Smooth muscle cell (in vitro differentiated cells): Measurements from ENCODE around the gene COL5A1. TPM values are rescaled to one million over a fixed set of nuclear protein-coding genes. Genes with fewer than 3 reads are reported as not detected.

Source experiments
- DNase-seq: peaks from one replicate; lab custom pipeline; 2025; ENCODE audit not compliant: unreplicated experiment; lab: John Stamatoyannopoulos, UW
- H2AFZ ChIP-seq: fragments of 200-600 bp; sonication (generic); 2 replicates; pipeline ENCODE4 v1.6.0; 2016; ENCODE audit warnings: antibody characterized with exemption, low read depth, mild to moderate bottlenecking
- H3F3A ChIP-seq: fragments of 200-600 bp; sonication (generic); 2 replicates; pipeline ENCODE4 v1.6.0; 2017; ENCODE audit warnings: antibody characterized with exemption, low read depth
- H3K27ac ChIP-seq: fragments of 200-600 bp; sonication (generic); 2 replicates; pipeline ENCODE4 v1.5.1; 2016; ENCODE audit warnings: low read depth, mild to moderate bottlenecking
- H3K27me3 ChIP-seq: fragments of 200-600 bp; sonication (generic); 2 replicates; pipeline ENCODE4 v1.6.1; 2016; ENCODE audit warnings: low read depth, mild to moderate bottlenecking
- H3K36me3 ChIP-seq: fragments of 200-600 bp; sonication (generic); 2 replicates; pipeline ENCODE4 v1.5.1; 2016; ENCODE audit warnings: low read depth
- H3K4me1 ChIP-seq: fragments of 200-600 bp; sonication (generic); 2 replicates; pipeline ENCODE4 v1.5.1; 2016; ENCODE audit warnings: low read depth
- H3K4me2 ChIP-seq: fragments of 200-600 bp; sonication (generic); 2 replicates; pipeline ENCODE4 v1.6.0; 2016; ENCODE audit warnings: mild to moderate bottlenecking
- H3K4me3 ChIP-seq: fragments of 200-600 bp; sonication (generic); 2 replicates; pipeline ENCODE4 v1.5.1; 2016; ENCODE audit warnings: mild to moderate bottlenecking
- H3K79me2 ChIP-seq: fragments of 200-600 bp; sonication (generic); 2 replicates; pipeline ENCODE4 v1.6.0; 2016; ENCODE audit warnings: low read depth, mild to moderate bottlenecking
- H3K9ac ChIP-seq: fragments of 200-600 bp; sonication (generic); 2 replicates; pipeline ENCODE4 v1.6.0; 2016; ENCODE audit warnings: low read depth
- H3K9me3 ChIP-seq: fragments of 200-600 bp; sonication (generic); replicated peaks from 2 replicates; pipeline ENCODE4 v1.5.1; 2016; ENCODE audit warnings: low read depth
- H4K20me1 ChIP-seq: fragments of 200-600 bp; sonication (generic); 2 replicates; pipeline ENCODE4 v1.6.0; 2016; ENCODE audit warnings: low read depth
- WGBS: methylation state at CpG from one replicate; pipeline ENCODE4 v1.1.7; 2016; ENCODE audit warnings: low lambda C conversion rate; 5-methylcytosine and 5-hydroxymethylcytosine counted together
- polyA plus RNA-seq: library from polyadenylated mRNA; unstranded; fragments of >200 nt; fragmentation: Nextera tagmentation; extraction: Ambion mirVana; gene quantifications from 2 replicates; pipeline ENCODE4 v1.2.1, GENCODE V29; 2016
- total RNA-seq: library from RNA; depleted of rRNA; stranded (reverse); fragments of >200 nt; gene quantifications from 2 replicates; pipeline ENCODE4 v1.2.3, GENCODE V29; 2014
- TF ChIP-seq, protein P1 (sequence below): fragments of 200-600 bp; sonication (generic); IDR thresholded peaks from 2 replicates; pipeline ENCODE4 v1.5.1; 2017; ENCODE audit warnings: borderline replicate concordance, mild to moderate bottlenecking, antibody characterized with exemption; ENCODE audit not compliant: insufficient read depth, poor library complexity, severe bottlenecking

COL5A1 gene
- total and polyA plus RNA-seq, 2 experiments from 2014 or later = 1,084 to 1,443 TPM

DNA sequence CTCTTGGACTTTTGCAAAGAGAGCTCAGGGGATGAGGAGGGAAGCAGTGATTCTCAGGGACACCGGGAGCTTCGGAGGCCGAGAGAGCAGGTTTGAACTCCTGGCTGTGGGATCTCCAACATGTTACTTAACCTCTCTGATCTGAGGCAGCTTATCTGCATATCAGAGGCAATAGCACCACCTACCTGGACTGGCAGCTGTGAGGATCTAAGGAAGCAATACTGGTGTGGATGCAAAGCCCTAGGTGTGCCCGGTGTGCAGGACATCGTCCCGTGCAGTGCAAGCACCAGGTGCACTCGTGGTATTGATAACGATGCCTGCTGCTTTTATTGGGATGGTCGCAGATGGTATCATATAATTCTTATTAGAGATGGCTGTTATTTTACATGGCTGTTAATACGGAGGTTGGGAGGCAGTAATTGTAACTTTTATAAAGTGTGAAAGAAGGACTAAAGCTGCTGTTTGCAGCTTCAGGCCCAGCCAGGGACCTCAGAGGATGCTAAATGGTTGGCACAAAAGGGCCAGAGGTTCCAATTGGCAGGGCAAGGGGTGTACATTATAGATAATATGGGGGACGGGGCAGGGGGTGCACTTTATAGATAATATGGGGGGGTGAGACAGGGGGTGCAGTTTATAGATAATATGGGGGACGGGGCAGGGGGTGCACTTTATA is 14.9 kb downstream of the COL5A1 start:
- Histone ChIP-seq H3K27me3 (no peaks in the 10 kb centered on the region), H3K9me3 (no peaks in the 10 kb centered on the region), H3K27ac (peak overlapping the region; percentile 57), H3K9ac (no peak overlapping the region), H3K4me3 (no peak overlapping the region), H3K36me3 (no peaks in the 10 kb centered on the region), H3K79me2 (peaks cover 86% of the 10 kb centered on the region), H4K20me1 (peaks cover 95% of the 10 kb centered on the region), H2AFZ (no peak overlapping the region), H3F3A (peaks cover 77% of the 10 kb centered on the region), H3K4me1 (peaks cover 13% of the 10 kb centered on the region), H3K4me2 (peak overlapping the region; percentile 1)
- DNase-seq = no peak
- WGBS = 64% methylated on average over 12 of the region's 12 CpGs
- TF ChIP-seq, protein P1, sequence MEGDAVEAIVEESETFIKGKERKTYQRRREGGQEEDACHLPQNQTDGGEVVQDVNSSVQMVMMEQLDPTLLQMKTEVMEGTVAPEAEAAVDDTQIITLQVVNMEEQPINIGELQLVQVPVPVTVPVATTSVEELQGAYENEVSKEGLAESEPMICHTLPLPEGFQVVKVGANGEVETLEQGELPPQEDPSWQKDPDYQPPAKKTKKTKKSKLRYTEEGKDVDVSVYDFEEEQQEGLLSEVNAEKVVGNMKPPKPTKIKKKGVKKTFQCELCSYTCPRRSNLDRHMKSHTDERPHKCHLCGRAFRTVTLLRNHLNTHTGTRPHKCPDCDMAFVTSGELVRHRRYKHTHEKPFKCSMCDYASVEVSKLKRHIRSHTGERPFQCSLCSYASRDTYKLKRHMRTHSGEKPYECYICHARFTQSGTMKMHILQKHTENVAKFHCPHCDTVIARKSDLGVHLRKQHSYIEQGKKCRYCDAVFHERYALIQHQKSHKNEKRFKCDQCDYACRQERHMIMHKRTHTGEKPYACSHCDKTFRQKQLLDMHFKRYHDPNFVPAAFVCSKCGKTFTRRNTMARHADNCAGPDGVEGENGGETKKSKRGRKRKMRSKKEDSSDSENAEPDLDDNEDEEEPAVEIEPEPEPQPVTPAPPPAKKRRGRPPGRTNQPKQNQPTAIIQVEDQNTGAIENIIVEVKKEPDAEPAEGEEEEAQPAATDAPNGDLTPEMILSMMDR = no peak

- Histone ChIP-seq H3K4me3 (no peak overlapping the region), H3K4me2 (peak overlapping the region; percentile 68), H3F3A (peaks cover 70% of the 10 kb centered on the region), H3K79me2 (peaks cover 86% of the 10 kb centered on the region), H4K20me1 (peaks cover 95% of the 10 kb centered on the region), H3K9me3 (no peaks in the 10 kb centered on the region), H3K9ac (peak overlapping the region; percentile 56), H3K27ac (peak overlapping the region; percentile 96), H3K27me3 (no peaks in the 10 kb centered on the region), H3K4me1 (peaks cover 13% of the 10 kb centered on the region), H2AFZ (no peak overlapping the region), H3K36me3 (no peaks in the 10 kb centered on the region)
- DNase-seq = no peak
- TF ChIP-seq, protein P1 = no peak
- WGBS = 73% methylated on average over 13 of the region's 20 CpGs
Observed at GRCh38 chr9:134657666-134658377, 16.2 kb downstream of the COL5A1 start.

- Histone ChIP-seq H3K27me3 (no peaks in the 10 kb centered on the region), H2AFZ (no peak overlapping the region), H3K79me2 (peaks cover 86% of the 10 kb centered on the region), H3K36me3 (no peaks in the 10 kb centered on the region), H3K4me1 (peaks cover 13% of the 10 kb centered on the region), H4K20me1 (peaks cover 95% of the 10 kb centered on the region), H3K9ac (peak overlapping the region; percentile 56), H3K9me3 (no peaks in the 10 kb centered on the region), H3K27ac (peak overlapping the region; percentile 96), H3F3A (peaks cover 68% of the 10 kb centered on the region), H3K4me3 (no peak overlapping the region), H3K4me2 (peak overlapping the region; percentile 68)
- DNase-seq = no peak
- WGBS = 45% methylated on average over 19 of the region's 19 CpGs
- TF ChIP-seq, protein P1 = no peak
Observed at GRCh38 chr9:134658378-134658955, 16.9 kb downstream of the COL5A1 start.
